Gastrocnemius medialis (tissue), 4 donors: ENCODE results near the gene CADM2. TPM values are rescaled to one million over a fixed set of nuclear protein-coding genes. Genes with fewer than 3 reads are reported as not detected.

ENCODE experiments used
- ATAC-seq, 2 donors: fragments of 150-250 bp; one replicate each; pipeline ENCODE4 v1.9.1; 2016
- DNase-seq, 2 donors: peaks; one replicate each; pipeline ENCODE4 v3.0.0-alpha.2; 2019
- H3K27ac ChIP-seq, 4 donors: fragments of 200-600 bp; sonication (generic); 1 replicate in 1 of 4; 2 replicates in 3 of 4; pipeline ENCODE4 v1.5.1; 2016 to 2018; ENCODE audit warnings: mild to moderate bottlenecking in 2 of 4, moderate library complexity in 1 of 4
- H3K27me3 ChIP-seq, 3 donors: fragments of 200-600 bp; sonication (generic) in 2 of 3; 1 replicate in 1 of 3; 2 replicates in 2 of 3; pipeline versions ENCODE4 v1.5.1 to v1.6.0; 2016 to 2019; ENCODE audit warnings: mild to moderate bottlenecking in 1 of 3, moderate library complexity in 1 of 3
- H3K36me3 ChIP-seq, 2 donors: fragments of 200-600 bp; sonication (generic) in 1 of 2; one replicate each; pipeline ENCODE4 v1.5.1; 2017 to 2018
- H3K4me1 ChIP-seq, 2 donors: fragments of 200-600 bp; sonication (generic) in 1 of 2; one replicate each; pipeline ENCODE4 v1.5.1; 2016 to 2017; ENCODE audit warnings: mild to moderate bottlenecking in 2 of 2
- H3K4me3 ChIP-seq, 4 donors: fragments of 200-600 bp; sonication (generic) in 3 of 4; 1 replicate in 1 of 4; 2 replicates in 3 of 4; pipeline ENCODE4 v1.5.1; 2016 to 2019; ENCODE audit warnings: mild to moderate bottlenecking in 2 of 4
- H3K9me3 ChIP-seq, 3 donors: fragments of 200-600 bp; sonication (generic) in 2 of 3; 1 replicate in 1 of 3; 2 replicates in 2 of 3; pipeline ENCODE4 v1.5.1; 2016 to 2019
- POLR2A ChIP-seq, 2 donors: fragments of 450-650 bp; IDR thresholded peaks; one replicate each; pipeline ENCODE4 v1.6.1; 2017; ENCODE audit warnings: antibody characterized with exemption in 2 of 2, mild to moderate bottlenecking in 2 of 2, moderate library complexity in 2 of 2
- in situ Hi-C, 4 donors: fragments of 200-750 bp; cut with MboI; loops; one replicate each; pipeline versions ENCODE4 v1.15.0 to v1.8.0; 2017; ENCODE audit warnings: low sequenced_read_pairs in 4 of 4
- intact Hi-C: fragments of 100-400 bp; cut with DNase I; formaldehyde crosslinking; loops from one replicate; pipeline ENCODE4 v1.15.1; 2023; ENCODE audit warnings: low total_unique reads
- total RNA-seq, 4 donors: library from RNA; depleted of rRNA; stranded (reverse); fragments of >200 nt; gene quantifications; one replicate each; pipeline versions ENCODE4 v1.1.0 to v1.2.3, GENCODE V29; 2016
- TF ChIP-seq, protein P1 (sequence below), 5 experiments: fragments of 450-650 bp in 3 of 5; fragments of 200-600 bp in 2 of 5; sonication (generic) in 2 of 5; IDR thresholded peaks in 4 of 5; conservative IDR thresholded peaks in 1 of 5; 1 replicate in 4 of 5; 2 replicates in 1 of 5; pipeline ENCODE4 v1.5.1; 2016 to 2019; ENCODE audit warnings: antibody characterized with exemption in 5 of 5, mild to moderate bottlenecking in 3 of 5, moderate library complexity in 3 of 5

Gene CADM2
- total RNA-seq, 4 donors from 2014 or later: 2.7 to 9.0 (median 6.0) TPM

DNA sequence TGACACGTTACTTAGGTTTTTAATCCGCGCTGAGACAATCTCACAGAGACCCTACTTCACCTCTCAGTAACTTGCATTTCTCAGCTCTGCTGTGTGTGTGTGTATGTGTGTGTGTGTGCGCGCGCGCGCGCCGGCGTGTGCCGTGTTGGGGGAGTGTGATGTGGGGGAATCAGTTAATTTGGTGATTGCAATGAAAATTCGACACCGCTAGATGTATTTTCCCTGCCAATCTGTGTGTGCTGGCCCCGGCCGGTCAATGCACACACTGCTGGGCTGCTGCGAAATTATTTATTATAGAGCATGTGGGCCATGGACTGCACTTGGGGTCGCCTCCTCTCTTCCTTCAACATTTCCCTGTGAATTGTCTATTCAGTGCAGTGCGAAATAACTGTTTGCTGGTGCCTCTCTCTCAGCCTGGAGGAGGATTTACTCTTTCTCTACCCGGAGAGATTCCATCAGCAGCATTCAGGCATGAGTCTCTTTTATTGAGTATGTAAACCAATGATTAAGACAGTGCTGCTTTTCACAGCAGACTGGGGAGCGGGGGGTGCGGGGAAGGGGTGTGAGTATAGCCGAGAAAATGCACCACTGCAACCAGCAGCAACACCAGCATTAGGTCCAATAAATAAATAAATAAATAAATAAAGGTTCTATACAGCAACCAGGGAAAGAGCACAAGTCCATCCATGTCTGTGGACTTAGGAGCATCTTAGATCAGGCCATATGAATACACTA lies 2.9 kb downstream of the CADM2 start:
- peak overlapping the region; percentile 68 to 93 (median 80) for H3K4me3 ChIP-seq
- in situ Hi-C loops: no loop called here
- ATAC-seq (no peak), DNase-seq (no peak)
- peaks cover 0 to 20% (median 8%) of the 10 kb centered on the region in 3 donors for H3K27me3 ChIP-seq
- H3K36me3 ChIP-seq: no peaks in the 10 kb centered on the region
- H3K4me1 ChIP-seq: peaks cover 17 to 36% of the 10 kb centered on the region in 2 donors
- TF ChIP-seq, protein P1, sequence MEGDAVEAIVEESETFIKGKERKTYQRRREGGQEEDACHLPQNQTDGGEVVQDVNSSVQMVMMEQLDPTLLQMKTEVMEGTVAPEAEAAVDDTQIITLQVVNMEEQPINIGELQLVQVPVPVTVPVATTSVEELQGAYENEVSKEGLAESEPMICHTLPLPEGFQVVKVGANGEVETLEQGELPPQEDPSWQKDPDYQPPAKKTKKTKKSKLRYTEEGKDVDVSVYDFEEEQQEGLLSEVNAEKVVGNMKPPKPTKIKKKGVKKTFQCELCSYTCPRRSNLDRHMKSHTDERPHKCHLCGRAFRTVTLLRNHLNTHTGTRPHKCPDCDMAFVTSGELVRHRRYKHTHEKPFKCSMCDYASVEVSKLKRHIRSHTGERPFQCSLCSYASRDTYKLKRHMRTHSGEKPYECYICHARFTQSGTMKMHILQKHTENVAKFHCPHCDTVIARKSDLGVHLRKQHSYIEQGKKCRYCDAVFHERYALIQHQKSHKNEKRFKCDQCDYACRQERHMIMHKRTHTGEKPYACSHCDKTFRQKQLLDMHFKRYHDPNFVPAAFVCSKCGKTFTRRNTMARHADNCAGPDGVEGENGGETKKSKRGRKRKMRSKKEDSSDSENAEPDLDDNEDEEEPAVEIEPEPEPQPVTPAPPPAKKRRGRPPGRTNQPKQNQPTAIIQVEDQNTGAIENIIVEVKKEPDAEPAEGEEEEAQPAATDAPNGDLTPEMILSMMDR (IDR thresholded peaks at IDR 0.05 in 4 of 5, conservative IDR thresholded peaks at IDR 0.05 in 1 of 5): no peak
- TF ChIP-seq POLR2A (IDR thresholded peaks at IDR 0.05): no peak
- no peaks in the 10 kb centered on the region for H3K9me3 ChIP-seq
- intact Hi-C loops: no loop called here
- H3K27ac ChIP-seq: peak overlapping the region; percentile 45 to 84 (median 72)

DNA sequence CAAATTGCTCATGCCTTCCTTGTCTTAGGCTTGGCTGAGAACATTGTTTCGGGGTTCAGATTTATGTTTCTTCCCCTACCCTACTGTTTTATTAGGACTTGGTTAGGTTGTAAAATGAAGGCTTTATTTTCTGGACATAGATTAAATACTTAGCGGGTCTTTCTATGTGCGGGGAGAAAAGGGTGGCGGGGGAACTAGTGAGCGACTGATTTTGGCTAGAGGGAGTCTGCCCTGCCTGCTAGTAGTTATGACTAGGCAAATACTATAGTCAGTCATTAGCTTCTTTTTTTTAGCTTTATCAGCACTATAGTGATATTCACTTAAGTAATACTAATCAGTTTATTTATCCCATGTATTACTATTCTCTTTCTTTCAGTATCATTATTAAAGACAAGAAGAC lies 3.6 kb downstream of the CADM2 start:
- H3K4me1 ChIP-seq: peaks cover 24 to 36% of the 10 kb centered on the region in 2 donors
- peaks cover 0 to 20% (median 8%) of the 10 kb centered on the region in 3 donors for H3K27me3 ChIP-seq
- no peaks in the 10 kb centered on the region for H3K9me3 ChIP-seq
- intact Hi-C loops (no loop called here), in situ Hi-C loops (no loop called here)
- H3K36me3 ChIP-seq: no peaks in the 10 kb centered on the region
- H3K4me3 ChIP-seq: peak overlapping the region in 3 of 4 donors; percentile 24 to 80 (median 68)
- no peak for TF ChIP-seq POLR2A (IDR thresholded peaks at IDR 0.05)
- TF ChIP-seq, protein P1 (IDR thresholded peaks at IDR 0.05 in 4 of 5, conservative IDR thresholded peaks at IDR 0.05 in 1 of 5): no peak
- ATAC-seq (no peak), DNase-seq (no peak)
- peak overlapping the region; percentile 45 to 84 (median 72) for H3K27ac ChIP-seq

DNA sequence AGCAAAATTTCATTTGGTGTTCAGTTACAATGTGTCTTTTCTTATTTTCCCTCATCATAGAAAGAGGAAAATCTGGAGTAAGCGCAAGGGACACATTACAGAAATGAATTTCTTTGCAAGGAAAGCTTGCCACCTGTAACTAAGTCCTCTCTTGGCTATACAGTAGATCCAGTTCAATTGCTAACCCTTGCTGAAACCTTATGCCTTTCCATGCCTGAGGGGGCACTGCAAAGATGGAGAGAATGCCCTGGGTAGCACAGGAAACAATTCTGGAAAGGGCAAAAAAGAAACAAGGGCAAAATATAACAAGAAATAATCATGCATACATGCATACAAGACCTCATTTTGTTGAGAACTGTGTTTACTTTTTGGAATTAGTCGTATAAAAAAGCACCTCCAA lies 4.3 kb downstream of the CADM2 start:
- TF ChIP-seq, protein P1 (IDR thresholded peaks at IDR 0.05 in 4 of 5, conservative IDR thresholded peaks at IDR 0.05 in 1 of 5): no peak
- TF ChIP-seq POLR2A (IDR thresholded peaks at IDR 0.05): no peak
- ATAC-seq: no peak
- Histone ChIP-seq H3K27me3 (peaks cover 0 to 20% (median 8%) of the 10 kb centered on the region in 3 donors), H3K27ac (peak overlapping the region; percentile 45 to 84 (median 72)), H3K9me3 (no peaks in the 10 kb centered on the region), H3K4me1 (peaks cover 31 to 35% of the 10 kb centered on the region in 2 donors), H3K4me3 (peak overlapping the region in 3 of 4 donors; percentile 12 to 80 (median 24)), H3K36me3 (no peaks in the 10 kb centered on the region)
- in situ Hi-C loops (no loop called here), intact Hi-C loops (no loop called here)
- DNase-seq: no peak

DNA sequence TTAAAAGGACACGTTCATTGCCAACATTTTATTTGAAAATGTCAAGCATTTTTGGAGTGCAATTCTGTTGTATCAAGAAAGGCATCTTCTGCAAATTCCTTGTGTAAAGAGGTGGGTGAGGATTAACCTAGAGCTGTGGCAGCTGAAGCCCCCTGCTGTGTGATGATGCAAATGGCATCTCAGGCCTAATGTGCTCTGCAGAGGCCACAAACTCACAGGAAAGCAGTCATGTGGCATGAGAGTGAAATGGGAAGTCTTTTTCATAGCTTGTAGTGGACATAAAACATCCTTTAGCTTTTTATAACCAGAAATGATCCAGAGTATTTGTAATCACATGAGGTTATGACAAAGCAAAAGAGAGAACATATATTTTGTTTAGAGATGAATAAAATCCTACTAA lies 6.4 kb downstream of the CADM2 start:
- H3K9me3 ChIP-seq: no peaks in the 10 kb centered on the region
- DNase-seq: peak in 1 of 2 donors; percentile 29
- peak overlapping the region; percentile 13 to 84 (median 72) for H3K27ac ChIP-seq
- H3K4me1 ChIP-seq: peaks cover 32 to 37% of the 10 kb centered on the region in 2 donors
- ATAC-seq: peak; percentile 32 to 55
- no peaks in the 10 kb centered on the region for H3K36me3 ChIP-seq
- TF ChIP-seq, protein P1 (IDR thresholded peaks at IDR 0.05 in 4 of 5, conservative IDR thresholded peaks at IDR 0.05 in 1 of 5): no peak
- peak overlapping the region; percentile 3 to 41 (median 28) for H3K4me3 ChIP-seq
- peaks cover 0 to 20% (median 8%) of the 10 kb centered on the region in 3 donors for H3K27me3 ChIP-seq
- intact Hi-C loops: no loop called here
- in situ Hi-C loops: no loop called here
